Stimulated activated CD4-positive, alpha-beta T cell treated with anti-CD3 and anti-CD28 coated beads, Interleukin-12 subunit alpha, Interleukin-12 subunit beta, amount 100 ng/mL, for 48 hours (primary cell): ENCODE data around the gene IFNGR2.
"Not testable (repeated sequence)": the region's sequence is repeated elsewhere in the genome, so short reads cannot be mapped to it uniquely, and the experiment has no call there.

Source experiments
- DNase-seq, 3 donors: peaks; one replicate each; pipeline ENCODE4 v3.0.0-alpha.2; 2020; ENCODE audit warnings: low read depth in 2 of 3, low spot score in 1 of 3

Gene IFNGR2

GRCh38 chr21:33377221-33377920 lies 25.8 kb upstream of the IFNGR2 start:
- DNase-seq: no peak

- DNase-seq: no peak
Measured at GRCh38 chr21:33378081-33378480, 25.1 kb upstream of the IFNGR2 start.

GRCh38 chr21:33379934-33380333 lies 23.3 kb upstream of the IFNGR2 start:
- not testable (repeated sequence) for DNase-seq

GRCh38 chr21:33380483-33380998 lies 22.7 kb upstream of the IFNGR2 start:
- peak; percentile 83 to 86 (median 86) for DNase-seq

GRCh38 chr21:33381381-33381780 lies 21.8 kb upstream of the IFNGR2 start:
- not testable (repeated sequence) for DNase-seq

DNA sequence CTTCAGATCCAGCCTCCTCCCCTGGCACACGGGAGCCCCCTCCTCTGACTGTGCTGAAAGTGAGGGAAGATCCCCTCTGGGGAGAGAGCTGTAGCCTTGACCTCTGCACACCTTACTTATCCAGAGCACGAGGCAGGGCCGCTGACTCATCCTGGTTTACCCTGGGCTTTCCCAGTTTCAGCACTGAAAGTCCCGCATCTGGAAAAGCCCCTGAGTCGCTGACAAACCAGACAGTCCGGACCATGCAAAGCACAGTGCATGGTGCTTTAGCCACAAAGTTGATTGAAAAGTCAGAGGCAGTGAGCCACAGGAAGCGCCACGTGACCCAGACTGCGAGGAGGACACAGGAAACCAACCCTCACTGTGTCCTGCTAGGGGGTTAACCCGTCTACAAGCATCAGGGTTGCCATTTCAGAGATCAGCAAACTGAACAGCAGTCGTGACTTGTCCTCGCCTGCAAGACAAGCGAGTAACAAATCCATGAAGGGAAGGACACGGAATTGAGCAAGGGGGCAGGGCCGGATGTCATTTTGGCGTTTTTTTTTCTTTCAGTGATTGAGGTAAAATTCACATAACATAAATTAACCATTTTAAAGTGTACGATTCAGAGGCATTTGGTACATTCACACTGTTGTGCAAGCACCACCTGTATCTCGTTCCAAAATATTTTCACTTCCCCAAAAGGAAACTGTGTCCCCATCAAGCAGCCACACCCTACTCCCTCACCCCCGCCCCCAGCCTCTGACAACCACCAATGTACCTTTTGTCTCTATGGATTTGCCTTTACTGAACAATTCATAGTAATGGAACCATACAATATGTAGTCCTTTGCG lies 19.9 kb upstream of the IFNGR2 start:
- peak; percentile 50 to 56 (median 51) for DNase-seq

- no peak for DNase-seq
Measured at GRCh38 chr21:33384841-33385331, 18.3 kb upstream of the IFNGR2 start.

DNA sequence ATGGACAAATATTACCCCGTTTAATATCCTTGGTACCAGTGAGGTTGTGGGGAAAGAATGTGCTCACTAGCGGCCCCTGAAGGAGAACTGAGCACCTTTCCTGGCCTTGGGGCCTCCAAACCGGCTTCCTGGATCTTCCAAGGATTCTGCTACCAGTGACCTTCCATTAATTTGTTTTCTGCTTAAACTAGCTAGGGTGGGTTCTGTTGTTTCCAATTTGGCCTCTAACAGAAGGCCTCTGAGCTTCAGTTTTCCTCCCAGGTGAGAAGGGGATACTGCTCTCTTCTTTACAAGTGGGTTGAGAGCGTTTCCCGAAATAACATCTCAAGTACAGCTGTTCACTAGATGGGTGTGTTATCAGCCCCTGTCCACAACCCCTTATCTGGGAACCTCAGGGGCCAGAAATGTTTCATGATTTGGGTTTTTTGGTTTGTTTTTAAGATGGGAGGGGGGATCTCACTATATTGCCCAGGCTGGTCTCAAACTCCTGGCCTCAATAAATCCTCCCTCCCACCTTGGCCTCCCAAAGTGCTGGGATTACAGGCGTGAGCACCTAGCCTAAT lies 16.9 kb upstream of the IFNGR2 start:
- DNase-seq: no peak

- DNase-seq: no peak
Measured at GRCh38 chr21:33387294-33387693, 15.9 kb upstream of the IFNGR2 start.

- DNase-seq: no peak
Measured at GRCh38 chr21:33388188-33388587, 15.0 kb upstream of the IFNGR2 start.

DNA sequence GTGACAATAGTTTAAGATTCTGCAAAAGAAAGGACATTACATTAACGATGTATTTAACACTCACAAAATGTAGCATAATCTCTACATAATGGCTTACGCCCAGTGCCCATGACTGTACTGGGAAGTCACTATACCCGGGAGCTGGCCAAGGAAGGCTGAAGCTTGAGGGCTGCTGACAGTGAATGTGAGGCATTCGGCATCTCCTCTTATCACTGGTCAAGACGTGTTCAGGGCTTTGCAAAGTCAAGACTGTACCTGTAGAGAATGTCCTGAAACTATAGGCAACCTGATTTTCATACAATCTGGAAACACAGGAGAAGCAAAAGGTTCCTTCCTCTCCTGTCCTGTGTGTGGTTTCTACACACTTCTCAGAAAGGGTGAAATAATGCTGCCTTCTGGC lies 12.7 kb upstream of the IFNGR2 start:
- no peak for DNase-seq

- DNase-seq: no peak
Measured at GRCh38 chr21:33391656-33392055, 11.6 kb upstream of the IFNGR2 start.

DNA sequence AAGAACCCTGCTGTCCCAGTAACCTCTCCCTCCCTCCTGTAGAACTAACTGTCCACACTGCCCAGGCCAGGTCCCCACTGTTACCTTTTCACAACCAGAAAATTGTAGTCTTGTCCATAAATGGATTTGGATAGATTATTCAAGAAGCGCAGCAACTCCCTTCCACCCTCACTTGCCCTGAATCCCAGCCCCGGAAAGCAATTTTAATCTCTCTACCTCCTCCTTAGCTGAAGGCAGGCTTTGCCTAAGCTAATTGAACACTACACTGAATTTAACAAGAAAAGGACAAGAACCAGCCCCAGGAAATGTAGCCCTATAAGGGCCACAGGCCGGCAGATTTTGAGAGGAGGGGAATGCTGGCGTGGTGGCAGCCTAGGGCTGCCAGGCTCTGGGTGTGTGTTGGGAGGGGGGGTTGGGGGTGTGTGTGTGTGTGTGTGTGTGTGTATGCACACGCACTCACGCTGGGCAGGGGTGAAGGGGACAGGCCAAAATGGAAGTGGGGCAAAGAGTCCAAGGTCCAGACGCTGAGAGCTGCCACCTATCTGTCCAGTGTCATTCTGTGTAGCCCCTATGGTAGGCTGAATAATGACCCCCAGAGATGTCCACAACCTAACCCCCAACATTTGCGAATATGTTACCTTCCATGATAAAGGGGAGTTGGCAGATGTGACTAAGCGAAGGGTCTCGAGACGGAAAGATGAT lies 10.8 kb upstream of the IFNGR2 start:
- no peak for DNase-seq

GRCh38 chr21:33393348-33393747 lies 9.9 kb upstream of the IFNGR2 start:
- no peak for DNase-seq

- no peak for DNase-seq
Measured at GRCh38 chr21:33394260-33394659, 9.0 kb upstream of the IFNGR2 start.

DNA sequence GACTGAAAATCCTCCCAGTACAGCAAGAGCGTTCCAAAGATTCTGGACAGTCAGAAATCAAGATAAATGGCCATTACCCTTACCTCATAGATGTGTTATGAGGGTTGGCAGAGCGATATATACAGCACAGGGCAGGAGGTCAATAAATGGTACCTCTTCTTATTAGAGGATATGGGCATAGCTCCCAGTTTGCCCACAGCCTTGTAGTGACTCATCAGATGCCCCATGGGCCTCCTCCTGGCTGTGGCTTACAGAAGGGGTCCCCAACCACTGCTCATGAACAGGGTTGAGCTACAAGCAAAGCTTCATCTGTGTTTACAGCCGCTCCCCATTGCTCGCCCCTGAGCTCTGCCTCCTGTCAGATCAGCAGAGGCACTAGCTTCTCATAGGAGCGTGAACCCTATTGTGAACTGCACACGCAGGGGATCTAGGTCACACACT lies 7.3 kb upstream of the IFNGR2 start:
- DNase-seq: no peak

DNA sequence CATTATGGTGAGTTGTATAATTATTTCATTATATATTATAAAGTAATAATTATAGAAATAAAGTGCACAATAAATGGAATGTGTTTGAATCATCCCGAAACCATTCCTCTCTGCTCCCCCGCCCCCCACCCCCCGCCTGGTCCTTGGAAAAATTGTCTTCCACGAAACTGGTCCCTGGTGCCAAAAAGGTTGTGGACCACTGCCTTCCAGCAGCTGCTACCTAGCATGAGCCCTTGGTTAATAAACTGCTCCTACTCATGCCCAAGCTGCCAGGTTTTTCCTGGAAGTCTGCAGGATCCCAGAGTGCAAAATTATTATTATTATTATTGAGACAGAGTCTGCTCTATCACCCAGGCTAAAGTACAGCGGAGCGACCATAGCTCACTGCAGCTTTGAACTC lies 6.8 kb upstream of the IFNGR2 start:
- no peak for DNase-seq

GRCh38 chr21:33396951-33397350 lies 6.3 kb upstream of the IFNGR2 start:
- DNase-seq: no peak

GRCh38 chr21:33397717-33398116 lies 5.5 kb upstream of the IFNGR2 start:
- no peak for DNase-seq

DNA sequence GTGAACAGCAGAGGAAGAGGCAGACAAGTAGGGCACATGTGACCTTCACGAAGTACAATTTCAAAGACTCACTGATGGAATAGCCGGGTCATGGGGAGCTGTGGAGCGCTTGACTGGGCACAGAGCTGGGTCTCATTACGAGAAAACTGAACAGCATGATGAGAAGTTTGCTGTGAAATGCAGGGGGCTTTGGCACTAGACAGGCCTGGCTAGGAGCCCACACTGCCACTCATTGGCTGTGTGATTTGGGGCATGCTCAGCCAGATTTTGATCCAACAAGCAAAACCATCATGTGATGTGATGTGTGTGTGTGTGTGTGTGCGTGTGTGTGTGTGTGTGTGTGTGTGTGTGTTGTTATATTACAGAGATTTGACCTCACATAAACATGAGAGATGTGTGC lies 4.9 kb upstream of the IFNGR2 start:
- no peak for DNase-seq

- no peak for DNase-seq
Measured at GRCh38 chr21:33401630-33401992, 1.6 kb upstream of the IFNGR2 start.
